ENCODE data around the gene CDSN.
"Not testable (repeated sequence)": the region's sequence is repeated elsewhere in the genome, so short reads cannot be mapped to it uniquely, and the experiment has no call there.

The CDSN gene

DNA sequence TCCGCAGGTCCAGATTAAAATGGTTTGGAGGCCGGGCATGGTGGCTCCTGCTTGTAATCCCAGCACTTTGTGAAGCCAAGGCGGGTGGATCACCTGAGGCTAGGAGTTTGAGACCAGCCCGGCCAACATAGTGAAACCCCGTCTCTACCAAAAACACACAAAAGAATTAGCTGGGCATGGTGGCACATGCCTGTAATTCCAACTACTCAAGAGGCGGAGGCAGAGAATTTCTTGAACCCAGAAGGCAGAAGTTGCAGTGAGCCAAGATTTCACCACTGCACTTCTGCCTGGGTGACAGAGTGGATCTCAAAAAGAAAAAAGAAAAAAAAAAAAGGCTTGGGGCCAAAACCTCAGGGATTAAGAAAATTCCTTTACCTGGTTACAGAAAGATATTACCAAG is 38.4 kb downstream of the CDSN start:
- no peak for DNase-seq

DNA sequence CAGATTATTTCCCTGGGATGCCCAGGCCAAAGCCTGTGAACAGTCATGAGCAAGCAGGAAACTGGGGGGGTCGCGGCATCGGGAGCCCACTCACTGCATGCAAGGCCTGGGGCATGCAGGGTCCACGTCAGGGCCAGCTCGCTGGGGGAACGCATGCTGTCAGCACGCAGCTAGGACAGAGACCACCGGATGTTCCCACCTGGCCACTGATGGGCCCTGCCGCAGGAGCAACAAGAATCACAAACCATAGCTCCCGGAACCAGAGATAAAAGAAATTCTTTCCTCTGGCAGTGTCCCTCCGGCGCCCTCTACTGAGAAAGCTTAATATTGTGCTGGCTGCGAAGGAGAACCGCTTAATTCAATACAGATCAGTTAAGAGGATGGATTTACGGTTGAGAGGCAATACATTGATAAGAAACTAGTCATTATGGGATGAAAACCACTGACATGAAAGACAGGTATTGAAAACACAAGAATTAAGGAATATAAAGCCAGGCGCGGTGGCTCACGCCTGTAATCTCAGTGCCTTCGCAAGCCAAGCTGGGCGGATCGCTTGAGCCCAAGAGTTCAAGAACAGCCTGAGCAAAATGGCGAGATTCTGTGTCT is 40.5 kb downstream of the CDSN start:
- DNase-seq, result peak; percentile 77

DNA sequence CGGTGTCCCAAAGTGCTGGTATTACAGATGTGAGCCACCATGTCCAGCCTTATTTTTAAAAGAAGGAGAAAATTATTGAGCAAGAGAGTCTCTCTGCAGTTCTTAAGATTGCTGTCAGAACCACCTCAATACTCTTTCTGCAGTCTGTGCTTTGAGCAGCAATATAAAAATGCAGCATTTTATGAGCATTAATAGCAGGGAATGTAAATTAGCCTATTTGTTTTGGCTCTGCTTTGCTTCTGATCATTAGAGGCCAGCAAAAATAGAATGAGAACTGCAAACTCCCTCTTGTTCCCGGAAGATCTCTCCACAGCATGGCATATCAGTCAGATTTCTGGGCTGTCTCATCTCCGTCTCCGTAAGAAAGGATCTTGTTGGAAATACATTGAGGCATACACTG is 43.6 kb downstream of the CDSN start:
- no peak for DNase-seq

DNA sequence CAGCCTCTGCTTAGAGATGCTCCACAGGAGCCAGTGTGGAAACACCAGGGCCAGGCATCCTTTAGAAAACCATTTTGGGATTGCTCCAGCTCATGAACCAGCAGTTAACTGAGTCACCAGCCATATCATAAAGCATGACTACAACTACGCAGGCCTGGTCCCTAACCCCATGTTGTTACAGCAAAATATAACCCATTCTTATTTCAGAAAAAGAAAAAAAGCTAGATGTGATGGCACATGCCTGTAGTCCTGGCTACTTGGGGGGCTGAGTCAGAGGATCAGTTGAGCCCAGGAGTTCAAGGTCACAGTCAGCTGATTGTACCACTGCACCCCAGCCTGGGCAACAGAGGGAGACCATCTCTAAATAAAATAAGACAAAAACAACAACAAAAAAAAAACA is 44.7 kb downstream of the CDSN start:
- no peak for DNase-seq

DNA sequence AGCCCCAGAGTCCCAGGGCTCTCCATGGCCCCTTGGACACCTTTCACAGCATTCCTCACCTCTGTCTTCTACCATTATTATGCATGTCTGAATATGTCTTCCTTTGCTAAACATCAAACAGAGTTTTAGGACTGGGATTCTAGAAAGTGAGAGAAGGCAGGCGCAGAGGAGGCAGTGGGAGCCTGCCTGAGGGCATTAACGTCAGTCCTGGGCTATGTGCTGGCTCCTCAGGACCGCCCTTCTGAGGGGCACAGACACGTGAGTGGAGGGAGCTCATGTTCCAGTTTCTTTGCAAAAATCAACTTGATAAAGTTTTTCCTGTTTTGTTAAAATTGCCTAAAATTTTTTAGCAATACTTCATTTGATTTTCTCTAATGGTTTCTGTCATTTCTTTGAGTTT is 45.8 kb downstream of the CDSN start:
- no peak for DNase-seq

DNA sequence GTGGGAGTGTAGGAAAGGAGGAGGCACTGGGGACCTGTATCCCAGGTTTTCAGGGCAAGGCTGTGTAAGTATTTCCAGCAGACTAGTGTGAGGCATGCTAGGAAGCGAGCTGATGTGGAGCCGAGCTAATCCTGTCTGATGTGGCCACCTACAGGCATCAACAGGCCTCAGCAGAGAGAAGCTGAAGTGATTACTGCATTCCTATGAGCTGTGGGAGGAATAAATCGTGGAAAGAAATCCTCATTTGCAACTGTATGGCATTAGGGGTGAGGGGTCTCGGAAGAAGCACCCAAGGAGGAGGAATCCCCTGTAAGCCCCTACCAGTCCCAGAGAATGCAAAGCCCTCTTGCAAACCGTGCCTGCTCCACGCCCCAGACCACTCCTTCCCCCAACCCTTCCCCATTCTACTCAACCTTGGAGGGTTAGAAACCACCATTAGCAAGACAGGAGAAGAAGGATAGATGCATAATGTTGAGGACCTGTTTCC is 49.5 kb downstream of the CDSN start:
- no peak for DNase-seq

DNA sequence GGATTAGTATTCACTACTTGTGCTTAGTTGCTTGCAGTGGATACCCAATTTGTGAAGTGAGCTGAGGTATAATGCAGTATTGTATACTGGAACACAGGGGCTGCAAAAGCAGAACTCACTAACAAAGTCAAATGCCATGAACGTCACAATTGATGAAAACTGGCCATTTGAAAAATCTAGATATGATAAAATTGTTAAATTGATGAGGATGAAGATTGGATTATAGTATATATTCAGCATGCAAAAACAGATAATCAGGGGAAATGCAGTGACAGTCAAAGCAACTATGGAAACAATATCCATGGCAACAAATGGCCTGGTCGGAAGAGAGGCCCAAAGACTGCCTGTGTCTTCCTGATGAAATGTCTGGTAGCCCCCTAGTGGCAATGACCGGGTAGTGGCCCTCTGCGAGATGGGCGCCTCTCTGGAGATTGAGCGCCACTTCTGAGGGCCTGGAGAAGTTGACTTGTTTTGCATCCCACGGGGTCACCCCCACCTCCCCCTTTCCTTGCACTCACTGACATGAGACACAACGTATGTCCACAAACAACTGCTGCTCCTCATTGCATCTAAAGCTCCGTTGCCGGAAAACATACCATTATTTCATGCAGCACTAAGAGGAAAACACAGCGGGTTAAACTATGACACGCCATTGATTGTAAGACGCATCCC is 51.4 kb downstream of the CDSN start:
- peak; percentile 79 for DNase-seq

DNA sequence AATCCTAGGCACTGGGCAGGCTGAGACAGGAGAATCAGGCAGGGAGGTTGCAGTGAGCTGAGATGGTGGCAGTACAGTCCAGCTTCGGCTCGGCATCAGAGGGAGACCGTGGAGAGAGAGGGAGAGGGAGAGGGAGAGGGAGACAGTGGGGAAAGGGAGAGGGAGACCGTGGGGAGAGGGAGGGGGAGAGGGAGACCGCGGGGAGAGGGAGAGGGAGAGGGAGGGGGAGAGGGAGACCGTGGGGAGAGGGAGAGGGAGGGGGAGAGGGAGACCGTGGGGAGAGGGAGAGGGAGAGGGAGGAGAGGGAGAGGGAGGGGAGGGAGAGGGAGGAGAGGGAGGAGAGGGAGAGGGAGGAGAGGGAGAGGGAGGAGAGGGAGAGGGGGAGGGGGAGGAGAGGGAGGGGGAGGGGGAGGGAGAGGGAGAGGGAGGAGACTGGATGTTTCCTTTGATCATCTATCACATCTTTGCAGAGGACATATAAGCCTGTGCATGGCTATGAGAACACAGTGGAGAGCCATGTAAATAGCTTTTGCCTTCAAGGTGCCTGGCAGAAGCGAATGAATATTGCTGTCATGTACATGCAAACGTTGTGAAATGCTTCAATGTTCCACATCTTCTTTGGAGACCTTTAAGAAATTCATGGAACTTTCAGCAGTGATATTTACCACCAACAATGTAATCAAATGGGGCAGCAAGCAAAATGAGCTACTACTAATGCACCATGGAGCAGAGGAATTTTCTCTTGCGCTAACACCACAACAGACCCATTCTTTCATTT is 52.2 kb downstream of the CDSN start:
- DNase-seq, result not testable (repeated sequence)

DNA sequence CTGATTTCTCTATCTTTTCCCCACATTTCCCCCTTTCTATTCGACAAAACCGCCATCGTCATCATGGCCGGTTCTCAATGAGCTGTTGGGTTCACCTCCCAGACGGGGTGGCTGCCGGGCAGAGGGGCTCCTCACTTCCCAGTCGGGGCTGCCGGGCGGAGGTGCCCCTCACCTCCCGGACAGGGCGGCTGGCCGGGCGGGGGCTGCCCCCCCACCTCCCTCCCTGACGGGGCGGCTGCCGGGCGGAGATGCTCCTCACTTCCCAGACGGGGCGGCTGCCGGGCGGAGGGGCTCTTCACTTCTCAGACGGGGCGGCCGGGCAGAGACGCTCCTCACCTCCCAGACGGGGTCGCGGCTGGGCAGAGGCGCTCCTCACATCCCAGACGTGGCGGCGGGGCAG is 53.2 kb downstream of the CDSN start:
- DNase-seq, result not testable (repeated sequence)

DNA sequence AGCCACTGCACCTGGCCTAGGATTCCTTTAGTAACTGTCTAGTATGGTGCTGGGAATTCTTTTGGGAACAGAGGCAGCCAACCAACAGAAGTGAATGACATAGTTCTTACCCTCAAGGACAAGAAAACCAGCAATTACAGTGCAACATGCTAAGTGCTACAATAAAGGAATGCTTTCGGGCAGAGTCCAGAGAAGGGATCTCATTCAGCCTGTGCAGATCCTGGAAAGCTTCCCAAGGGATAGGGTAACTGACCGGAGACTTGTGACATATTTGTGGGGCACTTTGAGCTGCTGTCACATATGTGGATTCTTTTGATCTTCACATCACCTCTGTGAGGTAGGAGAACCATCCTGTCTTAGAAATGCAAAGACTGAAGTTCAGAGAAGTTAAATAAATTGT is 54.7 kb downstream of the CDSN start:
- DNase-seq, result no peak
